HepG2 (cell line): ENCODE results near the gene CS. TPM values are rescaled to one million over a fixed set of nuclear protein-coding genes. Genes with fewer than 3 reads are reported as not detected.
A peak's percentile ranks its signal among the peaks of the same experiment; 100 is the strongest.

Experiments
- ATRX ChIP-seq: sonication (generic); formaldehyde crosslinking; IDR thresholded peaks from 2 replicates; pipeline ENCODE4 v1.4.0; 2020; ENCODE audit warnings: missing genetic modification reagents, borderline replicate concordance
- CCAR2 ChIP-seq: fragments of 200-400 bp; formaldehyde crosslinking; optimal IDR thresholded peaks from 2 replicates; pipeline ENCODE3; 2018; ENCODE audit warnings: low read depth, mild to moderate bottlenecking, low read length, moderate library complexity
- CSRNP2 ChIP-seq: sonication (generic); formaldehyde crosslinking; conservative IDR thresholded peaks from 2 replicates; pipeline ENCODE4 v1.8.0; 2022; ENCODE audit warnings: low read depth, missing genetic modification reagents
- DRAP1 ChIP-seq: IDR thresholded peaks from 2 replicates; pipeline ENCODE4 v1.6.1; 2016; ENCODE audit warnings: missing genetic modification reagents, missing compliant biosample characterization
- KLF11 ChIP-seq: IDR thresholded peaks from 2 replicates; pipeline ENCODE4 v1.6.1; 2016; ENCODE audit warnings: missing compliant biosample characterization
- KLF13 ChIP-seq: sonication (generic); formaldehyde crosslinking; IDR thresholded peaks from 2 replicates; pipeline ENCODE4 v1.4.0; 2020; ENCODE audit warnings: mild to moderate bottlenecking, missing genetic modification reagents
- MLLT10 ChIP-seq: sonication (generic); formaldehyde crosslinking; IDR thresholded peaks from 2 replicates; pipeline ENCODE4 v1.4.0; 2020; ENCODE audit warnings: missing genetic modification reagents
- MLX ChIP-seq: IDR thresholded peaks from 2 replicates; pipeline ENCODE4 v1.6.1; 2016
- NFYC ChIP-seq: IDR thresholded peaks from 2 replicates; pipeline ENCODE4 v1.6.1; 2016; ENCODE audit warnings: missing genetic modification reagents, missing compliant biosample characterization
- PAX8 ChIP-seq: sonication (generic); formaldehyde crosslinking; IDR thresholded peaks from 2 replicates; pipeline ENCODE4 v1.8.0; 2022; ENCODE audit warnings: mild to moderate bottlenecking, missing genetic modification reagents, borderline replicate concordance
- SAP130 ChIP-seq: IDR thresholded peaks from 2 replicates; pipeline ENCODE4 v1.6.1; 2016; ENCODE audit warnings: low read depth
- SNAPC2 ChIP-seq: sonication (generic); formaldehyde crosslinking; IDR thresholded peaks from 2 replicates; pipeline ENCODE4 v1.8.1; 2022; ENCODE audit warnings: mild to moderate bottlenecking, missing genetic modification reagents
- TBP ChIP-seq: sonication (generic); formaldehyde crosslinking; IDR thresholded peaks from 2 replicates; pipeline ENCODE4 v1.5.0; 2020; ENCODE audit warnings: missing genetic modification reagents
- YEATS4 ChIP-seq: sonication (generic); formaldehyde crosslinking; IDR thresholded peaks from 2 replicates; pipeline ENCODE4 v1.4.0; 2020; ENCODE audit warnings: missing genetic modification reagents, borderline replicate concordance
- ZBTB7A ChIP-seq: sonication (generic); formaldehyde crosslinking; IDR thresholded peaks from 2 replicates; pipeline ENCODE4 v1.8.0; 2022; ENCODE audit warnings: mild to moderate bottlenecking, missing genetic modification reagents
- ZNF121 ChIP-seq: sonication (generic); formaldehyde crosslinking; IDR thresholded peaks from 2 replicates; pipeline ENCODE4 v1.5.0; 2020; ENCODE audit warnings: mild to moderate bottlenecking, missing genetic modification reagents
- ZNF24 ChIP-seq: fragments of 450-650 bp; IDR thresholded peaks from 2 replicates; pipeline ENCODE4 v1.6.1; 2017; ENCODE audit warnings: antibody characterized with exemption, mild to moderate bottlenecking
- ZNF263 ChIP-seq: sonication (generic); formaldehyde crosslinking; IDR thresholded peaks from 2 replicates; pipeline ENCODE4 v1.4.0; 2020; ENCODE audit warnings: missing genetic modification reagents
- ZNF280B ChIP-seq: sonication (generic); formaldehyde crosslinking; IDR thresholded peaks from 2 replicates; pipeline ENCODE4 v1.5.0; 2020; ENCODE audit warnings: missing genetic modification reagents, mild to moderate bottlenecking, borderline replicate concordance
- ZNF383 ChIP-seq: sonication (generic); formaldehyde crosslinking; IDR thresholded peaks from 2 replicates; pipeline ENCODE4 v1.4.0; 2020; ENCODE audit warnings: missing genetic modification reagents, mild to moderate bottlenecking, borderline replicate concordance
- ZNF616 ChIP-seq: sonication (generic); formaldehyde crosslinking; IDR thresholded peaks from 2 replicates; pipeline ENCODE4 v1.5.0; 2020; ENCODE audit warnings: low read depth, mild to moderate bottlenecking, missing genetic modification reagents
- ZNF75D ChIP-seq: sonication (generic); formaldehyde crosslinking; IDR thresholded peaks from 2 replicates; pipeline ENCODE4 v1.8.1; 2023; ENCODE audit warnings: missing genetic modification reagents, mild to moderate bottlenecking, borderline replicate concordance
- ZSCAN25 ChIP-seq: sonication (generic); formaldehyde crosslinking; IDR thresholded peaks from 2 replicates; pipeline ENCODE4 v1.8.0; 2022; ENCODE audit warnings: mild to moderate bottlenecking, missing genetic modification reagents
- polyA plus RNA-seq, 8 experiments: library from polyadenylated mRNA; depleted of rRNA in 3 of 8; stranded (reverse) in 7 of 8; unstranded in 1 of 8; fragments of >200 nt; fragmentation: Illumina TruSeq in 4 of 8; extraction: Trizol in 4 of 8; gene quantifications; 2 replicates each; pipeline versions ENCODE4 v1.2.1 to v1.2.3, GENCODE V29; 2011 to 2016; ENCODE audit warnings: low read depth in 4 of 8, missing spikeins in 1 of 8, mixed read lengths in 1 of 8; ENCODE audit not compliant: insufficient read depth in 1 of 8
- total RNA-seq, 5 experiments: library from RNA; depleted of rRNA; stranded (reverse); fragments of >200 nt; fragmentation: Illumina TruSeq; extraction: Trizol; gene quantifications; 2 replicates each; pipeline ENCODE4 v1.2.3, GENCODE V29; 2016; ENCODE audit warnings: low read depth in 1 of 5
- TF ChIP-seq, protein P1 (sequence below): sonication (generic); formaldehyde crosslinking; IDR thresholded peaks from 2 replicates; pipeline ENCODE4 v1.5.1; 2020; ENCODE audit warnings: missing genetic modification reagents, mild to moderate bottlenecking, borderline replicate concordance

CS gene
- total and polyA plus RNA-seq, 2 of the 13 experiments (the other 11 are each of a cell fraction or from before 2014, with no cell fraction given) = 173 to 175 TPM

DNA sequence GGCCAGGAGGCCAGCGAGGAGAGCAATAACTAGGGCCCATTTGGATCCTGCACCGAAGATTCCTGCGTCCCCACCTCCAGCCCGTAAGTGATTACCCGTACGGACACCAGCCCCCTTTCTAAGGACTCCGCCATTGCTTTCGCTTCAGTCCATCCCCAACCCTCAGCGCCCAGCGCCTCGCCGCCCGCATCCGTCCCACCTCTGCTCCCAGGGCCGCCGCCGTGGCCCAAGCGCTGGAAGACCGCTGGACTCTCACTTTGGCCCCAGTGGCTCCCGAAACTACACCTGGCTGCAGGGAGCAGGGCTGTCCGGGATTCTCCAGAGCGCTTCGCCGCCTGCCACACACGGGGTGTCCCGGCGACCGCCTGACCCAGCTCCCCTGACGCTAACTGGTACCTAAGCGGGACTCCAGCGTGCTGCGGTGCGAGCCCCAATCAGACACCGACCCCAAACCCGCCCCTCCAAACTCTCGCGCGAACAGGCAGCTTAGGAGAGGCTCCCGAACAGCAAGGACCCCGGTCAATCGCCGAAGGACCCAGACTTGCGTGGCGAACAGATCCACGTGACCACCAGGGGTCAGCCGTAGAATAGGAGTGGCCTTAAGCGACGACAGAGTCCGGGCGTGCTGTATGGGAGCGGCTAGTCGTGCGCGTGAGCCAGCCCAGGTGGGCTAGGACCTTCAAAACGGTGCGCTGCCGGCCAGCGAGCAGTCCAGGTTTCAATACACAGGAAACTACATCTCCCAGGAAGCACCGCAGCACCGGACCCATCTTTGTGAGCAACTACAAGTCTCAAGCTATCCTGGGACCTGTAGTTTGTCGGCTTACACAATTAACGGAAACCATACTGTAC, 15.7 kb upstream of the CS start, which contains the start of gene CNPY2 (continued):
- TF ChIP-seq CSRNP2 (CRISPR knock-in tag) (no peak), ZBTB7A (CRISPR knock-in tag) (peak; percentile 93), DRAP1 (CRISPR knock-in tag) (peak; percentile 80), ZNF121 (CRISPR knock-in tag) (no peak), ATRX (CRISPR knock-in tag) (no peak), SNAPC2 (CRISPR knock-in tag) (no peak), CCAR2 (peak; percentile 76), SAP130 (CRISPR knock-in tag) (peak; percentile 93), ZNF263 (CRISPR knock-in tag) (peak; percentile 69), MLX (CRISPR knock-in tag) (0 out of 2 replicates have a peak, but pooled peaks have one; percentile 50), PAX8 (no peak), MLLT10 (no peak), ZNF24 (no peak), ZSCAN25 (CRISPR knock-in tag) (peak; percentile 38; the same call in 1 of the 2 replicates), YEATS4 (CRISPR knock-in tag) (peak; percentile 84), NFYC (CRISPR knock-in tag) (peak; percentile 71), TBP (CRISPR knock-in tag) (no peak), ZNF383 (no peak), KLF11 (CRISPR knock-in tag) (0 out of 2 replicates have a peak, but pooled peaks have one; percentile 45), KLF13 (no peak), ZNF280B (CRISPR knock-in tag) (no peak), ZNF616 (CRISPR knock-in tag) (no peak), ZNF75D (CRISPR knock-in tag) (peak; percentile 40; the same call in 1 of the 2 replicates)
- TF ChIP-seq, protein P1, sequence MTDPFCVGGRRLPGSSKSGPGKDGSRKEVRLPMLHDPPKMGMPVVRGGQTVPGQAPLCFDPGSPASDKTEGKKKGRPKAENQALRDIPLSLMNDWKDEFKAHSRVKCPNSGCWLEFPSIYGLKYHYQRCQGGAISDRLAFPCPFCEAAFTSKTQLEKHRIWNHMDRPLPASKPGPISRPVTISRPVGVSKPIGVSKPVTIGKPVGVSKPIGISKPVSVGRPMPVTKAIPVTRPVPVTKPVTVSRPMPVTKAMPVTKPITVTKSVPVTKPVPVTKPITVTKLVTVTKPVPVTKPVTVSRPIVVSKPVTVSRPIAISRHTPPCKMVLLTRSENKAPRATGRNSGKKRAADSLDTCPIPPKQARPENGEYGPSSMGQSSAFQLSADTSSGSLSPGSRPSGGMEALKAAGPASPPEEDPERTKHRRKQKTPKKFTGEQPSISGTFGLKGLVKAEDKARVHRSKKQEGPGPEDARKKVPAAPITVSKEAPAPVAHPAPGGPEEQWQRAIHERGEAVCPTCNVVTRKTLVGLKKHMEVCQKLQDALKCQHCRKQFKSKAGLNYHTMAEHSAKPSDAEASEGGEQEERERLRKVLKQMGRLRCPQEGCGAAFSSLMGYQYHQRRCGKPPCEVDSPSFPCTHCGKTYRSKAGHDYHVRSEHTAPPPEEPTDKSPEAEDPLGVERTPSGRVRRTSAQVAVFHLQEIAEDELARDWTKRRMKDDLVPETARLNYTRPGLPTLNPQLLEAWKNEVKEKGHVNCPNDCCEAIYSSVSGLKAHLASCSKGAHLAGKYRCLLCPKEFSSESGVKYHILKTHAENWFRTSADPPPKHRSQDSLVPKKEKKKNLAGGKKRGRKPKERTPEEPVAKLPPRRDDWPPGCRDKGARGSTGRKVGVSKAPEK (CRISPR knock-in tag) = no peak
